ENCODE measurements around the gene TP53BP1.
"Not testable (repeated sequence)": the region's sequence is repeated elsewhere in the genome, so short reads cannot be mapped to it uniquely, and the experiment has no call there.

TP53BP1 gene

GRCh38 chr15:43492673-43493601, at the start of gene TP53BP1:
Gene TP53BP1 (minus strand): TSS chr15:43493156. CDS start chr15:43493043, 113 bp downstream.
- peak; percentile 95 for DNase-seq

GRCh38 chr15:43541785-43542184, 48.8 kb upstream of the TP53BP1 start:
- no peak for DNase-seq

GRCh38 chr15:43538091-43538490, 45.1 kb upstream of the TP53BP1 start:
- DNase-seq, result no peak

- DNase-seq, result no peak
These were observed 41.9 kb upstream of the TP53BP1 start for GRCh38 chr15:43534897-43535296.

- DNase-seq, result not testable (repeated sequence)
These were observed 39.9 kb upstream of the TP53BP1 start for GRCh38 chr15:43532826-43533225.

- DNase-seq, result no peak
These were observed 38.2 kb upstream of the TP53BP1 start for GRCh38 chr15:43531018-43531670.

GRCh38 chr15:43529587-43530345, 36.8 kb upstream of the TP53BP1 start:
- no peak for DNase-seq

- DNase-seq, result no peak
These were observed 36.2 kb upstream of the TP53BP1 start for GRCh38 chr15:43529141-43529540.

GRCh38 chr15:43528542-43529007, 35.6 kb upstream of the TP53BP1 start:
- DNase-seq, result no peak

- DNase-seq, result no peak
These were observed 35.0 kb upstream of the TP53BP1 start for GRCh38 chr15:43527802-43528541.

GRCh38 chr15:43527016-43527801, 34.3 kb upstream of the TP53BP1 start:
- no peak for DNase-seq

GRCh38 chr15:43526261-43526930, 33.4 kb upstream of the TP53BP1 start:
- DNase-seq, result no peak

- DNase-seq, result no peak
These were observed 32.2 kb upstream of the TP53BP1 start for GRCh38 chr15:43525131-43525530.

- no peak for DNase-seq
These were observed 31.4 kb upstream of the TP53BP1 start for GRCh38 chr15:43524254-43524845.

GRCh38 chr15:43523646-43524045, 30.7 kb upstream of the TP53BP1 start:
- no peak for DNase-seq

- no peak for DNase-seq
These were observed 29.3 kb upstream of the TP53BP1 start for GRCh38 chr15:43522247-43522646.

- no peak for DNase-seq
These were observed 28.5 kb upstream of the TP53BP1 start for GRCh38 chr15:43521419-43521818.

GRCh38 chr15:43520138-43520537, 27.2 kb upstream of the TP53BP1 start:
- no peak for DNase-seq

- no peak for DNase-seq
These were observed 26.2 kb upstream of the TP53BP1 start for GRCh38 chr15:43519196-43519595.

- no peak for DNase-seq
These were observed 25.3 kb upstream of the TP53BP1 start for GRCh38 chr15:43518197-43518761.

All from stimulated activated CD4-positive, alpha-beta T cell treated with anti-CD3 and anti-CD28 coated beads, Interleukin-2, amount 100 ng/mL, for 24 hours (primary cell).